A549 (cell line): ENCODE results near the gene GPD1L. TPM values are rescaled to one million over a fixed set of nuclear protein-coding genes. Genes with fewer than 3 reads are reported as not detected.
"Not testable (repeated sequence)": the region's sequence is repeated elsewhere in the genome, so short reads cannot be mapped to it uniquely, and the experiment has no call there.

Source experiments
- ATAC-seq, 2 experiments: fragments of 200-7000 bp in 1 of 2; fragments of >200 bp in 1 of 2; cut with Nextera tagmentation in 1 of 2; cut with Tn5 transposase in 1 of 2; 3 replicates each; pipeline versions ENCODE4 v1.8.0 to v1.9.1; 2018 to 2020; ENCODE audit warnings: mild to moderate bottlenecking in 1 of 2, moderate library complexity in 1 of 2
- CTCF ChIA-PET: fragments of 300-600 bp; sonication (Branson Sonifier 250); formaldehyde crosslinking; extraction: SDS; loops from one replicate; lab custom pipeline; 2021; ENCODE audit warnings: antibody characterized with exemption, inconsistent platforms; lab: Yijun Ruan, JAX
- POLR2A ChIA-PET: fragments of 350-600 bp; formaldehyde crosslinking; extraction: SDS; loops from one replicate; lab custom pipeline; 2021; ENCODE audit warnings: antibody characterized with exemption, inconsistent platforms; lab: Yijun Ruan, JAX
- DNase-seq, 2 experiments: peaks; one replicate each; pipeline versions ENCODE4 v3.0.0 to v3.0.0-alpha.2; 2011 to 2016; ENCODE audit warnings: low read depth in 1 of 2, low spot score in 1 of 2
- FAIRE-seq: peaks from 2 replicates; lab custom pipeline; 2011; peaks lifted over from hg19 to GRCh38; lab: Jason Lieb, UNC
- H3K27ac ChIP-seq, 2 experiments: fragments of >200 bp; sonication (Bioruptor Twin); formaldehyde crosslinking; 3 replicates each; pipeline ENCODE4 v1.5.1; 2016 to 2017
- H3K4me1 ChIP-seq: fragments of >200 bp; sonication (Bioruptor Twin); formaldehyde crosslinking; 3 replicates; pipeline ENCODE4 v1.6.1; 2016
- H3K4me2 ChIP-seq: fragments of >200 bp; sonication (Bioruptor Twin); formaldehyde crosslinking; 3 replicates; pipeline ENCODE4 v1.6.1; 2016
- H3K4me3 ChIP-seq: fragments of >200 bp; sonication (Bioruptor Twin); formaldehyde crosslinking; 3 replicates; pipeline ENCODE4 v1.5.1; 2016
- H3K9me3 ChIP-seq: fragments of >200 bp; sonication (Bioruptor Twin); formaldehyde crosslinking; 3 replicates; pipeline ENCODE4 v1.6.1; 2016
- CHD2 ChIP-seq: fragments of 150-350 bp; IDR thresholded peaks from 2 replicates; pipeline ENCODE4 v1.6.1; 2014; ENCODE audit warnings: low read length; ENCODE audit not compliant: partially characterized antibody
- EHF ChIP-seq: fragments of 250-450 bp; sonication (Bioruptor Pico); IDR thresholded peaks from 2 replicates; pipeline ENCODE4 v1.5.0; 2020; ENCODE audit warnings: mild to moderate bottlenecking
- HOXA7 ChIP-seq: fragments of 250-450 bp; sonication (Bioruptor Pico); IDR thresholded peaks from 2 replicates; pipeline ENCODE4 v1.5.0; 2020; ENCODE audit warnings: mild to moderate bottlenecking, moderate library complexity
- HOXB13 ChIP-seq: fragments of 250-450 bp; sonication (Bioruptor Pico); IDR thresholded peaks from 2 replicates; pipeline ENCODE4 v1.5.0; 2020; ENCODE audit warnings: low read depth, mild to moderate bottlenecking, moderate library complexity
- HOXB5 ChIP-seq: fragments of 250-450 bp; sonication (Bioruptor Pico); IDR thresholded peaks from 2 replicates; pipeline ENCODE4 v1.5.0; 2020; ENCODE audit warnings: mild to moderate bottlenecking, moderate library complexity
- JUN ChIP-seq, 2 experiments: fragments of >200 bp; sonication (Bioruptor Twin); formaldehyde crosslinking; IDR thresholded peaks; 2 replicates in 1 of 2; 3 replicates in 1 of 2; pipeline ENCODE4 v1.6.1; 2016 to 2017
- MAFK ChIP-seq: fragments of 450-650 bp; IDR thresholded peaks from 2 replicates; pipeline ENCODE4 v1.6.1; 2014; ENCODE audit not compliant: partially characterized antibody
- MAZ ChIP-seq: fragments of 150-350 bp; IDR thresholded peaks from 2 replicates; pipeline ENCODE4 v1.6.1; 2014; ENCODE audit warnings: antibody characterized with exemption, low read depth, low read length, borderline replicate concordance
- NPAS2 ChIP-seq: fragments of 250-450 bp; sonication (Bioruptor Pico); IDR thresholded peaks from 2 replicates; pipeline ENCODE4 v1.8.0; 2022; ENCODE audit warnings: mild to moderate bottlenecking, moderate library complexity, borderline replicate concordance
- PHF8 ChIP-seq: fragments of 200-600 bp; sonication (generic); IDR thresholded peaks from 2 replicates; pipeline ENCODE4 v1.6.1; 2016; ENCODE audit warnings: low read depth, mild to moderate bottlenecking, antibody characterized with exemption, moderate library complexity, borderline replicate concordance
- POLR2A ChIP-seq: IDR thresholded peaks from 2 replicates; pipeline ENCODE4 v1.6.1; 2012; ENCODE audit warnings: mild to moderate bottlenecking, low read length
- RNF2 ChIP-seq: fragments of 200-600 bp; sonication (generic); IDR thresholded peaks from 2 replicates; pipeline ENCODE4 v1.6.1; 2016; ENCODE audit warnings: low read depth, mild to moderate bottlenecking, antibody characterized with exemption, moderate library complexity, borderline replicate concordance
- SMC3 ChIP-seq: fragments of >200 bp; sonication (Bioruptor Twin); formaldehyde crosslinking; IDR thresholded peaks from 3 replicates; pipeline ENCODE4 v1.6.1; 2018; ENCODE audit warnings: inconsistent platforms
- SREBF2 ChIP-seq: fragments of 450-650 bp; IDR thresholded peaks from 2 replicates; pipeline ENCODE4 v1.6.1; 2014; ENCODE audit warnings: mild to moderate bottlenecking, moderate library complexity
- ZFP36 ChIP-seq: fragments of 450-650 bp; IDR thresholded peaks from 2 replicates; pipeline ENCODE4 v1.6.1; 2014; ENCODE audit warnings: borderline replicate concordance; ENCODE audit not compliant: partially characterized antibody
- WGBS: methylation state at CpG from one replicate; pipeline ENCODE4 v1.1.6; 2017; ENCODE audit errors: missing lambda C conversion rate; 5-methylcytosine and 5-hydroxymethylcytosine counted together
- polyA minus RNA-seq: library from RNA; depleted of rRNA, polyadenylated mRNA; stranded (reverse); fragments of >200 nt; gene quantifications from 2 replicates; pipeline ENCODE4 v1.2.3, GENCODE V29; 2011; rRNA and poly(A)+ RNA removed
- polyA plus RNA-seq, 4 experiments: library from polyadenylated mRNA; depleted of rRNA in 3 of 4; stranded (reverse); fragments of >200 nt; fragmentation: RNase III in 1 of 4; extraction: RNeasy Plus Mini Kit Qiagen cat#74134 plus additional on column Dnase treatment in 1 of 4; gene quantifications; 2 replicates in 3 of 4; 3 replicates in 1 of 4; pipeline ENCODE4 v1.2.3, GENCODE V29; 2011 to 2017
- TF ChIP-seq, protein P1 (sequence below): IDR thresholded peaks from 2 replicates; pipeline ENCODE4 v1.6.1; 2012
- TF ChIP-seq, protein P2 (sequence below): fragments of >200 bp; sonication (Bioruptor Twin); formaldehyde crosslinking; IDR thresholded peaks from 2 replicates; pipeline ENCODE4 v1.6.1; 2016
- TF ChIP-seq, protein P3 (sequence below): fragments of 200-600 bp; sonication (generic); IDR thresholded peaks from 2 replicates; pipeline ENCODE4 v1.6.1; 2016; ENCODE audit warnings: antibody characterized with exemption, mild to moderate bottlenecking, moderate library complexity
- TF ChIP-seq, protein P4 (sequence below): fragments of >200 bp; sonication (Bioruptor Twin); formaldehyde crosslinking; IDR thresholded peaks from 3 replicates; pipeline ENCODE4 v1.5.1; 2016
- TF ChIP-seq, protein P5 (sequence below): fragments of 450-650 bp; IDR thresholded peaks from 2 replicates; pipeline ENCODE4 v1.6.1; 2014; ENCODE audit warnings: antibody characterized with exemption
- TF ChIP-seq, protein P6 (sequence below): IDR thresholded peaks from 2 replicates; pipeline ENCODE4 v1.6.1; 2012; ENCODE audit warnings: low read depth, borderline replicate concordance

The GPD1L gene
- polyA plus RNA-seq (2011; rRNA removed) (30.6 and 31.0 TPM in 2 replicates), polyA plus RNA-seq (2017; fragmentation: RNase III; extraction: RNeasy Plus Mini Kit Qiagen cat#74134 plus additional on column Dnase treatment) (13.3 to 15.6 TPM (median 13.6 TPM) in 3 replicates), polyA minus RNA-seq (18.3 and 18.9 TPM in 2 replicates)
- polyA plus RNA-seq (2012; cell fraction: cytosol; rRNA removed), result 9.3 and 9.4 TPM in 2 replicates
- 9.5 and 10.5 TPM in 2 replicates for polyA plus RNA-seq (2012; cell fraction: nucleus; rRNA removed)

DNA sequence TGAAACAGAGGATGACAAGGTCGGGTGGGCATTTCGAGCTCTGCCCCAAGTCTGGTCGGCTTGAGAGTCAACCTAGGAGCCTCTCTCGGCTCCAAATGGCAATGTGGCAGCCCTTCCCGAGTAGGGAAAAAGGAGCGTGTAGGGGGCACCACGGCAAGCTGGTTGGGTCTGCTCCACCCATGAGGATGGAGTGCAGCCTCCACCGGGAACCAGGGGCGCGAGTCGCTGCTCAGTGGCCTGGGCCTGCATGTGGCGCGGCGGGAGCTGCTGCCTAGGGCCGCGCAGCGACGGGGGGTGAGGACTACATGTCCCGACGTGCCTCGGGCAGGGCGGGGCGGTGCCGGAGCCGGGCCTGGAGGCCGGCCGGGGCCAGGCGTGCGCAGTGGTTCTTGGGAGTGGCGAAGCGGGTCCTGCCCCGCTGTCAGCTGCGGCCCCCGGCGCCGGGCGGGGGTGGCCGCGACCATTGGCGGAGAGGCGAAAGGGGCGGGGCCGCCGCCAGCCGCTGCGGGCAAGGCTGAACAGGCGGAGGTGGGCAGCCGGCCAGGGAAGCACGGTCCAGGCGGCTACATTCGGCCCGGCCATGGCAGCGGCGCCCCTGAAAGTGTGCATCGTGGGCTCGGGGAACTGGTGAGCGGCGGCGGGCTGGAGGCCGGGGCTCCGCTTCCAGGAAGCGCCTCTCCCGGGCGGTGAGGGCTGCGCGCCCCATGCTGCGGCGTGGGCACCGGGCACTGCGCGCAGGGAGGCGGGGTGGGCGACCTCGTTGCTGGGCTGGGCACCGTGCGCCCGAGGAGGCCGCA lies at the start of gene GPD1L:
GPD1L (plus strand) TSS at position 489 of the 797 bp plus-strand sequence; CDS start at position 581, 92 bp downstream.
- peaks cover 53% of the 10 kb centered on the region for H3K4me1 ChIP-seq
- H3K4me2 ChIP-seq, result peak within 1 kb of the TSS; percentile 88
- TF ChIP-seq SREBF2 (no peak), MAZ (peak; percentile 60; the same call in 1 of the 2 replicates), CHD2 (no peak), PHF8 (peak; percentile 30; the same call in 1 of the 2 replicates), NPAS2 (CRISPR knock-in tag) (no peak), RNF2 (no peak), HOXB13 (0 out of 2 replicates have a peak, but pooled peaks have one; percentile 33), HOXB5 (CRISPR knock-in tag) (0 out of 2 replicates have a peak, but pooled peaks have one; percentile 27), POLR2A (peak; percentile 22), MAFK (no peak), HOXA7 (no peak), ZFP36 (no peak), JUN (IDR thresholded peaks at IDR 0.05) (peak in 1 of 2 experiments; percentile 43; a peak in 1 of 5 replicates), EHF (CRISPR knock-in tag) (no peak)
- TF ChIP-seq, protein P1, sequence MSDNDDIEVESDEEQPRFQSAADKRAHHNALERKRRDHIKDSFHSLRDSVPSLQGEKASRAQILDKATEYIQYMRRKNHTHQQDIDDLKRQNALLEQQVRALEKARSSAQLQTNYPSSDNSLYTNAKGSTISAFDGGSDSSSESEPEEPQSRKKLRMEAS, result peak; percentile 48; the same call in 1 of the 2 replicates
- TF ChIP-seq, protein P2, sequence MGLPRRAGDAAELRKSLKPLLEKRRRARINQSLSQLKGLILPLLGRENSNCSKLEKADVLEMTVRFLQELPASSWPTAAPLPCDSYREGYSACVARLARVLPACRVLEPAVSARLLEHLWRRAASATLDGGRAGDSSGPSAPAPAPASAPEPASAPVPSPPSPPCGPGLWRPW, result no peak
- TF ChIP-seq, all 56 proteins: peak for 7
- DNase-seq (peak; percentile 78 to 95), FAIRE-seq (no peak), ATAC-seq (peak; percentile 91 to 97)
- POLR2A ChIA-PET, result interaction anchor here (1.2 to 2.4 kb wide), 2 partner anchors 61 to 574 kb away, joined by 7 to 13 read pairs; partner anchors contain the start of gene STT3B
- H3K27ac ChIP-seq, result peak within 1 kb of the TSS; percentile 88 to 91
- WGBS, result 10% methylated on average over 13 of the region's 78 CpGs
- H3K4me3 ChIP-seq, result peak within 1 kb of the TSS; percentile 95
- H3K9me3 ChIP-seq, result no peaks in the 10 kb centered on the region
- CTCF ChIA-PET, result interaction anchor here (1.0 to 1.2 kb wide), 3 partner anchors 38 to 87 kb away, joined by 3 read pairs; no protein-coding TSS in a partner anchor

DNA sequence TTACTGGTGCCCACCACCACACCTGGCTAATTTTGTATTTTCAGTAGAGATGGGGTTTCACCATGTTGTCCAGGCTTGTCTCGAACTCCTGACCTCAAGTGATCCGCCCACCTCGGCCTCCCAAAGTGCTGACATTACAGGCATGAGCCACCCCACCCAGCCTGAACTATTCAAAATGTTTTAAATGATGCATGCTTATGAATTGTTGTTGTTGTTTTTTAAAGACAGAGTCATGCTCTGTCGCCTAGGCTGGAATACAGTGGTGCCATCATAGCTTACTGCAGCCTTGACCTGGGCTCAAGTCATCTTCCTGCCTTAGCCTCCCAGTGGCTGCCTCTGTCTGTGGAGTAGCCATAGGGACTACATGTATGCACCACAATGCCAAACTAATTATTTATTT lies 48.0 kb upstream of the GPD1L start:
- POLR2A ChIA-PET, FAIRE-seq: not testable (repeated sequence)

DNA sequence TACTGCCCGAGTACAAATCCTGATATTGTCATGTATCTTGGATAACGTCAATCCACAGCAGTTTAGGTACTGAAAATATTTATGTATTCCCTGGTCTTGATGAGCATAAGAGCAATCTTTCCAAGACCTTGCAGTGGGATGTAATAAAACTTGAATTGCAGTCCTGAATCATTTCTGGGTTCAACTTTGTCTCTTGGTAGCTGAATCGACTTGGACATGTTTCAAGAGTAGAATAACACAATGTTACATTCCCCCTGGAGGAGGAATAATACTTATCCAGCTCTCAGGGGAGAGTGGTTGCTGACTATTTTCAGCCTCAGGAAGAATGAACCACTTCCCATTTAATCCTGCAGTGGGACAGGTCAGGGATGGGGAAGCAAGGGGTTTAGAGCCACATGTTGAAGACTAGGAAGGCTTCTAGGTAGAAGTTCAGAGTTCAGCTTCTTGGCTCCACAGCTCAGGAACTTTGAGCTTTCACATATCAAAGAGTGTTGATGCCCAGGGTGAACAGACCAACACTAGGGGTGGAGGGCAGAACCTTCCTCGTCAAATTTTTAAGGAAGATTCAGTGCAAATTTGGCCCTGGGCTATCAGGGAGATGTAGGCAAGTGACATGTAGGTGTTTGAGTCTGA lies 43.4 kb upstream of the GPD1L start:
- H3K27ac ChIP-seq, result no peak overlapping the region
- no peak overlapping the region for H3K4me3 ChIP-seq
- FAIRE-seq (no peak), DNase-seq (no peak), ATAC-seq (no peak)
- H3K4me1 ChIP-seq, result no peaks in the 10 kb centered on the region
- H3K4me2 ChIP-seq, result no peak overlapping the region
- POLR2A ChIA-PET, result no interaction called here
- CTCF ChIA-PET, result interaction anchor here (1.3 to 1.4 kb wide), 2 partner anchors 31 to 45 kb away, joined by 3 read pairs; no protein-coding TSS in a partner anchor
- no peaks in the 10 kb centered on the region for H3K9me3 ChIP-seq
- WGBS, result 49% methylated on average over 3 of the region's 4 CpGs
- TF ChIP-seq PHF8 (no peak), SMC3 (no peak)
- TF ChIP-seq, protein P3, sequence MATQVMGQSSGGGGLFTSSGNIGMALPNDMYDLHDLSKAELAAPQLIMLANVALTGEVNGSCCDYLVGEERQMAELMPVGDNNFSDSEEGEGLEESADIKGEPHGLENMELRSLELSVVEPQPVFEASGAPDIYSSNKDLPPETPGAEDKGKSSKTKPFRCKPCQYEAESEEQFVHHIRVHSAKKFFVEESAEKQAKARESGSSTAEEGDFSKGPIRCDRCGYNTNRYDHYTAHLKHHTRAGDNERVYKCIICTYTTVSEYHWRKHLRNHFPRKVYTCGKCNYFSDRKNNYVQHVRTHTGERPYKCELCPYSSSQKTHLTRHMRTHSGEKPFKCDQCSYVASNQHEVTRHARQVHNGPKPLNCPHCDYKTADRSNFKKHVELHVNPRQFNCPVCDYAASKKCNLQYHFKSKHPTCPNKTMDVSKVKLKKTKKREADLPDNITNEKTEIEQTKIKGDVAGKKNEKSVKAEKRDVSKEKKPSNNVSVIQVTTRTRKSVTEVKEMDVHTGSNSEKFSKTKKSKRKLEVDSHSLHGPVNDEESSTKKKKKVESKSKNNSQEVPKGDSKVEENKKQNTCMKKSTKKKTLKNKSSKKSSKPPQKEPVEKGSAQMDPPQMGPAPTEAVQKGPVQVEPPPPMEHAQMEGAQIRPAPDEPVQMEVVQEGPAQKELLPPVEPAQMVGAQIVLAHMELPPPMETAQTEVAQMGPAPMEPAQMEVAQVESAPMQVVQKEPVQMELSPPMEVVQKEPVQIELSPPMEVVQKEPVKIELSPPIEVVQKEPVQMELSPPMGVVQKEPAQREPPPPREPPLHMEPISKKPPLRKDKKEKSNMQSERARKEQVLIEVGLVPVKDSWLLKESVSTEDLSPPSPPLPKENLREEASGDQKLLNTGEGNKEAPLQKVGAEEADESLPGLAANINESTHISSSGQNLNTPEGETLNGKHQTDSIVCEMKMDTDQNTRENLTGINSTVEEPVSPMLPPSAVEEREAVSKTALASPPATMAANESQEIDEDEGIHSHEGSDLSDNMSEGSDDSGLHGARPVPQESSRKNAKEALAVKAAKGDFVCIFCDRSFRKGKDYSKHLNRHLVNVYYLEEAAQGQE, result no peak
- TF ChIP-seq, protein P4, sequence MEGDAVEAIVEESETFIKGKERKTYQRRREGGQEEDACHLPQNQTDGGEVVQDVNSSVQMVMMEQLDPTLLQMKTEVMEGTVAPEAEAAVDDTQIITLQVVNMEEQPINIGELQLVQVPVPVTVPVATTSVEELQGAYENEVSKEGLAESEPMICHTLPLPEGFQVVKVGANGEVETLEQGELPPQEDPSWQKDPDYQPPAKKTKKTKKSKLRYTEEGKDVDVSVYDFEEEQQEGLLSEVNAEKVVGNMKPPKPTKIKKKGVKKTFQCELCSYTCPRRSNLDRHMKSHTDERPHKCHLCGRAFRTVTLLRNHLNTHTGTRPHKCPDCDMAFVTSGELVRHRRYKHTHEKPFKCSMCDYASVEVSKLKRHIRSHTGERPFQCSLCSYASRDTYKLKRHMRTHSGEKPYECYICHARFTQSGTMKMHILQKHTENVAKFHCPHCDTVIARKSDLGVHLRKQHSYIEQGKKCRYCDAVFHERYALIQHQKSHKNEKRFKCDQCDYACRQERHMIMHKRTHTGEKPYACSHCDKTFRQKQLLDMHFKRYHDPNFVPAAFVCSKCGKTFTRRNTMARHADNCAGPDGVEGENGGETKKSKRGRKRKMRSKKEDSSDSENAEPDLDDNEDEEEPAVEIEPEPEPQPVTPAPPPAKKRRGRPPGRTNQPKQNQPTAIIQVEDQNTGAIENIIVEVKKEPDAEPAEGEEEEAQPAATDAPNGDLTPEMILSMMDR, result no peak
- TF ChIP-seq, protein P2, result no peak
- TF ChIP-seq, protein P5, sequence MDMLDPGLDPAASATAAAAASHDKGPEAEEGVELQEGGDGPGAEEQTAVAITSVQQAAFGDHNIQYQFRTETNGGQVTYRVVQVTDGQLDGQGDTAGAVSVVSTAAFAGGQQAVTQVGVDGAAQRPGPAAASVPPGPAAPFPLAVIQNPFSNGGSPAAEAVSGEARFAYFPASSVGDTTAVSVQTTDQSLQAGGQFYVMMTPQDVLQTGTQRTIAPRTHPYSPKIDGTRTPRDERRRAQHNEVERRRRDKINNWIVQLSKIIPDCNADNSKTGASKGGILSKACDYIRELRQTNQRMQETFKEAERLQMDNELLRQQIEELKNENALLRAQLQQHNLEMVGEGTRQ, result no peak
- TF ChIP-seq, protein P6, sequence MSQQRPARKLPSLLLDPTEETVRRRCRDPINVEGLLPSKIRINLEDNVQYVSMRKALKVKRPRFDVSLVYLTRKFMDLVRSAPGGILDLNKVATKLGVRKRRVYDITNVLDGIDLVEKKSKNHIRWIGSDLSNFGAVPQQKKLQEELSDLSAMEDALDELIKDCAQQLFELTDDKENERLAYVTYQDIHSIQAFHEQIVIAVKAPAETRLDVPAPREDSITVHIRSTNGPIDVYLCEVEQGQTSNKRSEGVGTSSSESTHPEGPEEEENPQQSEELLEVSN, result no peak

More for the DNA sequence above, 48.0 kb upstream of the GPD1L start:
- H3K4me2 ChIP-seq, H3K27ac ChIP-seq, H3K4me1 ChIP-seq, CTCF ChIA-PET, H3K4me3 ChIP-seq, H3K9me3 ChIP-seq, ATAC-seq, DNase-seq: not testable (repeated sequence)
- WGBS, result 72% methylated on average over 4 of the region's 4 CpGs
